Measurements from ENCODE around the gene EXOC1.

DNA sequence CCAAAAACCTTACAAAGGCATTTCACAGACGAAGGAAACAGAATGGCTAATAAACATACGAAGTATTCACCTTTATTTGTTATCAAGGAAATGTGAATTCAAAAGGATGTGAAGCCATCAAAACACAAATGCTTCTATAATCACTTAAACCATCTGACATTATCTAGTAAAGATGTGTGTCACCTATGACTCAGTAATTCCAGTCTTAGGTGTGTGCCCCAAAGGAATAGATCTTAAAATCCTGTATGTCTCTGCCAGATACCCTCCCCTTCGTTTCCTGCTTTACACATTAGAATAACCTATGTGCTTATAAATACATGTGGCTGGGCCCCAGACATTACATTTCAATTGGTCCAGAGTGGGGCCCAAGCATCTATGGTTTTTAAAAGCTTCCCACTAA, 53.5 kb downstream of the EXOC1 start:
- TF ChIP-seq, protein P1, sequence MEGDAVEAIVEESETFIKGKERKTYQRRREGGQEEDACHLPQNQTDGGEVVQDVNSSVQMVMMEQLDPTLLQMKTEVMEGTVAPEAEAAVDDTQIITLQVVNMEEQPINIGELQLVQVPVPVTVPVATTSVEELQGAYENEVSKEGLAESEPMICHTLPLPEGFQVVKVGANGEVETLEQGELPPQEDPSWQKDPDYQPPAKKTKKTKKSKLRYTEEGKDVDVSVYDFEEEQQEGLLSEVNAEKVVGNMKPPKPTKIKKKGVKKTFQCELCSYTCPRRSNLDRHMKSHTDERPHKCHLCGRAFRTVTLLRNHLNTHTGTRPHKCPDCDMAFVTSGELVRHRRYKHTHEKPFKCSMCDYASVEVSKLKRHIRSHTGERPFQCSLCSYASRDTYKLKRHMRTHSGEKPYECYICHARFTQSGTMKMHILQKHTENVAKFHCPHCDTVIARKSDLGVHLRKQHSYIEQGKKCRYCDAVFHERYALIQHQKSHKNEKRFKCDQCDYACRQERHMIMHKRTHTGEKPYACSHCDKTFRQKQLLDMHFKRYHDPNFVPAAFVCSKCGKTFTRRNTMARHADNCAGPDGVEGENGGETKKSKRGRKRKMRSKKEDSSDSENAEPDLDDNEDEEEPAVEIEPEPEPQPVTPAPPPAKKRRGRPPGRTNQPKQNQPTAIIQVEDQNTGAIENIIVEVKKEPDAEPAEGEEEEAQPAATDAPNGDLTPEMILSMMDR (IDR thresholded peaks at IDR 0.05), result no peak
- TF ChIP-seq POLR2A (IDR thresholded peaks at IDR 0.05) (no peak), POLR2AphosphoS5 (IDR thresholded peaks at IDR 0.05) (no peak)

All from prostate gland (tissue), 2 donors.